ENCODE measurements around the gene DNAL4. TPM values are rescaled to one million over a fixed set of nuclear protein-coding genes. Genes with fewer than 3 reads are reported as not detected.

The DNAL4 gene
- total and polyA plus RNA-seq, 2 donors (not counting 3 experiments of a cell fraction or from before 2014, with no cell fraction given) = 12.9 to 22.7 TPM

- no peak overlapping the region for H3K27ac ChIP-seq (ENCODE audit: insufficient read depth, low read depth, low read length)
- no peaks in the 10 kb centered on the region for H3K79me2 ChIP-seq (ENCODE audit: control insufficient read depth, insufficient read depth, low read length)
- POLR2A ChIA-PET = no interaction called here
- no peak overlapping the region for H2AFZ ChIP-seq (ENCODE audit: low read depth, low read length)
- H3K9me1 ChIP-seq (replicated peaks; ENCODE audit: control insufficient read depth, extremely low read depth, insufficient read depth, low read length) = no peaks in the 10 kb centered on the region
- no peaks in the 10 kb centered on the region for H4K20me1 ChIP-seq (replicated peaks; ENCODE audit: control insufficient read depth, extremely low read depth, insufficient read depth, low read length)
- intact Hi-C loops (cut with micrococcal nuclease) (no loop called here), dilution Hi-C loops (cut with MboI; ENCODE audit: extremely low pct_ligation_motif_present, low sequenced_read_pairs) (no loop called here)
- no peak overlapping the region for H3K4me2 ChIP-seq (ENCODE audit: insufficient read depth, low read length)
- H3K27me3 ChIP-seq (ENCODE audit: control insufficient read depth in 2 of 2, insufficient read depth in 2 of 2, low read length in 2 of 2) = no peaks in the 10 kb centered on the region
- H3K4me3 ChIP-seq (replicated peaks in 1 of 3; ENCODE audit: insufficient read depth in 1 of 3, low read depth in 1 of 3, low read length in 3 of 3) = no peak overlapping the region
- DNase-seq (ENCODE audit: low read depth, low spot score) = no peak
- CTCF ChIA-PET = interaction anchor here (2.0 kb wide), 1 partner anchor 9 kb away, joined by 20 read pairs; no protein-coding TSS in a partner anchor
- BruUV-seq (replicated peaks) = no TSS peak
- no peak overlapping the region for H3K9ac ChIP-seq (replicated peaks; ENCODE audit: extremely low read depth, insufficient read depth, low read length)
- H3K36me3 ChIP-seq (ENCODE audit: control insufficient read depth in 2 of 2, extremely low read depth in 1 of 2, insufficient read depth in 2 of 2, low read length in 2 of 2) = no peaks in the 10 kb centered on the region
- TF ChIP-seq CTCF (IDR thresholded peaks at IDR 0.05; ENCODE audit: extremely low read depth in 1 of 2, insufficient read depth in 1 of 2, low read depth in 1 of 2, low read length in 2 of 2) = no peak
- TF ChIP-seq MYC (IDR thresholded peaks at IDR 0.05; ENCODE audit: low read depth, low read length) = no peak
- no peak for TF ChIP-seq GATA2 (IDR thresholded peaks at IDR 0.05; ENCODE audit: insufficient read depth, insufficient read length, low read depth, low read length)
- no peak for TF ChIP-seq FOS (IDR thresholded peaks at IDR 0.05; ENCODE audit: borderline replicate concordance, insufficient read depth, low read length)
- TF ChIP-seq, protein P1, sequence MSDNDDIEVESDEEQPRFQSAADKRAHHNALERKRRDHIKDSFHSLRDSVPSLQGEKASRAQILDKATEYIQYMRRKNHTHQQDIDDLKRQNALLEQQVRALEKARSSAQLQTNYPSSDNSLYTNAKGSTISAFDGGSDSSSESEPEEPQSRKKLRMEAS (IDR thresholded peaks at IDR 0.05; ENCODE audit: insufficient read depth, insufficient read length) = no peak
- no peak for TF ChIP-seq JUN (IDR thresholded peaks at IDR 0.05; ENCODE audit: borderline replicate concordance, insufficient read depth, insufficient read length, low read depth)
- no peak for TF ChIP-seq POLR2AphosphoS5 (IDR thresholded peaks at IDR 0.05; ENCODE audit: insufficient read depth, low read depth, low read length)
- no peak for TF ChIP-seq POLR2A (IDR thresholded peaks at IDR 0.05; ENCODE audit: low read depth, low read length)
- TF ChIP-seq EZH2 (IDR thresholded peaks at IDR 0.05; ENCODE audit: borderline replicate concordance, low read depth, low read length, severe bottlenecking) = no peak
- no peak for FAIRE-seq
- H3K4me1 ChIP-seq (ENCODE audit: control insufficient read depth, extremely low read depth, insufficient read depth, low read length) = no peaks in the 10 kb centered on the region
- H3K9me3 ChIP-seq (replicated peaks; ENCODE audit: control insufficient read depth, insufficient read depth, low read length) = no peaks in the 10 kb centered on the region
Measured at GRCh38 chr22:38777087-38777671, 16.8 kb downstream of the DNAL4 start.
